Panc1 (cell line): ENCODE measurements around the gene ACER1. TPM values are rescaled to one million over a fixed set of nuclear protein-coding genes. Genes with fewer than 3 reads are reported as not detected.

ENCODE experiments used
- ATAC-seq: fragments of 200-7000 bp; cut with Tn5 transposase; 2 replicates; pipeline ENCODE4 v1.9.1; 2020; ENCODE audit warnings: mild to moderate bottlenecking, moderate library complexity
- BruUV-seq: library from RNA; stranded (reverse); fragments of 400-500 nt; replicated peaks from 2 replicates; lab custom pipeline; 2021; lab: Mats Ljungman, UMichigan
- CTCF ChIA-PET: fragments of 300-600 bp; sonication (Branson Sonifier 250); formaldehyde crosslinking; loops from one replicate; lab custom pipeline; 2022; ENCODE audit warnings: antibody characterized with exemption; lab: Charles Lee
- POLR2A ChIA-PET: fragments of 300-600 bp; sonication (Branson Sonifier 250); formaldehyde crosslinking; loops from one replicate; lab custom pipeline; 2022; ENCODE audit warnings: antibody characterized with exemption; lab: Charles Lee
- DNase-seq: peaks from one replicate; pipeline ENCODE4 v3.0.0-alpha.2; 2010; ENCODE audit warnings: low read depth, low spot score
- H3K27ac ChIP-seq: 2 replicates; pipeline ENCODE4 v1.5.1; 2011; ENCODE audit warnings: mild to moderate bottlenecking, low read length, inconsistent platforms
- H3K27me3 ChIP-seq: fragments of 200-500 bp; sonication (Bioruptor generic); 2 replicates; pipeline ENCODE4 v1.6.0; 2014; ENCODE audit warnings: low read length, inconsistent platforms; ENCODE audit not compliant: control insufficient read depth, insufficient read depth
- H3K36me3 ChIP-seq: fragments of 200-500 bp; sonication (Bioruptor generic); 2 replicates; pipeline ENCODE4 v1.5.1; 2014; ENCODE audit warnings: inconsistent platforms, mild to moderate bottlenecking, low read length, moderate library complexity; ENCODE audit not compliant: control insufficient read depth, insufficient read depth
- H3K4me1 ChIP-seq: 2 replicates; pipeline ENCODE4 v1.5.1; 2011; ENCODE audit warnings: inconsistent platforms, mild to moderate bottlenecking, low read length, moderate library complexity; ENCODE audit not compliant: control insufficient read depth, insufficient read depth
- H3K4me3 ChIP-seq, 2 experiments: 2 replicates each; pipeline ENCODE4 v1.5.1; 2011 to 2012; ENCODE audit warnings: low read depth in 2 of 2, low read length in 2 of 2, mild to moderate bottlenecking in 2 of 2, inconsistent platforms in 1 of 2, moderate library complexity in 1 of 2
- H3K9me3 ChIP-seq: fragments of 200-500 bp; sonication (Bioruptor generic); 2 replicates; pipeline ENCODE4 v1.5.1; 2014; ENCODE audit warnings: low read depth, mild to moderate bottlenecking, inconsistent platforms, low read length, moderate library complexity; ENCODE audit not compliant: control insufficient read depth, insufficient read depth
- POLR2AphosphoS5 ChIP-seq: IDR thresholded peaks from 2 replicates; pipeline ENCODE4 v1.6.1; 2012; ENCODE audit warnings: mild to moderate bottlenecking, low read depth, low read length, moderate library complexity
- REST ChIP-seq, 2 experiments: IDR thresholded peaks; 2 replicates each; pipeline ENCODE4 v1.6.1; 2011 to 2012; ENCODE audit warnings: low read depth in 2 of 2, control low read depth in 1 of 2, low read length in 1 of 2, mild to moderate bottlenecking in 1 of 2, moderate library complexity in 1 of 2; ENCODE audit not compliant: insufficient read depth in 1 of 2
- SIN3A ChIP-seq: IDR thresholded peaks from 2 replicates; pipeline ENCODE4 v1.6.1; 2012; ENCODE audit warnings: low read depth, mild to moderate bottlenecking, low read length, moderate library complexity, borderline replicate concordance; ENCODE audit not compliant: insufficient read depth
- TCF7L2 ChIP-seq: IDR thresholded peaks from 2 replicates; pipeline ENCODE4 v1.6.1; 2011; ENCODE audit warnings: mild to moderate bottlenecking, low read depth, low read length, inconsistent platforms
- in situ Hi-C: cut with HindIII; loops from 2 replicates; pipeline ENCODE4 v1.10.0; 2016; ENCODE audit warnings: low sequenced_read_pairs, low pct_unique_long_range_greater_than_20kb
- intact Hi-C: fragments of 100-400 bp; cut with micrococcal nuclease; formaldehyde crosslinking; loops from one replicate; pipeline ENCODE4 v1.10.0; 2022; ENCODE audit not compliant: unreplicated experiment
- total RNA-seq: library from RNA; stranded (reverse); gene quantifications from one replicate; pipeline ENCODE4 v1.2.1, GENCODE V29; 2021; ENCODE audit not compliant: unreplicated experiment
- TF ChIP-seq, protein P1 (sequence below): fragments of 450-650 bp; IDR thresholded peaks from 2 replicates; pipeline ENCODE4 v1.5.1; 2017; ENCODE audit warnings: mild to moderate bottlenecking

Gene ACER1
- total RNA-seq, 1 experiment from 2014 or later, result not detected

DNA sequence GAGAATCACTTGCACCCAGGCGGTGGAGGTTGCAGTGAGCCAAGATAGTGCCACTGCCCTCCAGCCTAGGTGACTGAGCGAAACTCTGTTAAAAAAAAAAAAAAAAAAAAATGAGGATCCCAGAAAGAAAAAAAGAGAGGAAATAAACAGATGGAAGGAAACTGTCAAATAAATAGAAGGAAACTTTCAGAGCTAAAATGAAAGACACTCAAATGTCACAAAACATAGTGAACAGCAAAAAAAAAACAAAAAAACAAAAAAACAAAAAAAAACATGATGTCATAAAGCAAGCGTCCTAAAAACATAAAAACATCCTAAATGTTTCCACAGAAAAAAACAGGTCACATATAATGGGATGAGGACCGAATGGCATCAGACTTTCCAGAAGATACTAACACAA lies 68.6 kb downstream of the ACER1 start:
- POLR2A ChIA-PET, result no interaction called here
- no peak for TF ChIP-seq TCF7L2
- no peak for TF ChIP-seq POLR2AphosphoS5
- TF ChIP-seq SIN3A, result no peak
- TF ChIP-seq, protein P1, sequence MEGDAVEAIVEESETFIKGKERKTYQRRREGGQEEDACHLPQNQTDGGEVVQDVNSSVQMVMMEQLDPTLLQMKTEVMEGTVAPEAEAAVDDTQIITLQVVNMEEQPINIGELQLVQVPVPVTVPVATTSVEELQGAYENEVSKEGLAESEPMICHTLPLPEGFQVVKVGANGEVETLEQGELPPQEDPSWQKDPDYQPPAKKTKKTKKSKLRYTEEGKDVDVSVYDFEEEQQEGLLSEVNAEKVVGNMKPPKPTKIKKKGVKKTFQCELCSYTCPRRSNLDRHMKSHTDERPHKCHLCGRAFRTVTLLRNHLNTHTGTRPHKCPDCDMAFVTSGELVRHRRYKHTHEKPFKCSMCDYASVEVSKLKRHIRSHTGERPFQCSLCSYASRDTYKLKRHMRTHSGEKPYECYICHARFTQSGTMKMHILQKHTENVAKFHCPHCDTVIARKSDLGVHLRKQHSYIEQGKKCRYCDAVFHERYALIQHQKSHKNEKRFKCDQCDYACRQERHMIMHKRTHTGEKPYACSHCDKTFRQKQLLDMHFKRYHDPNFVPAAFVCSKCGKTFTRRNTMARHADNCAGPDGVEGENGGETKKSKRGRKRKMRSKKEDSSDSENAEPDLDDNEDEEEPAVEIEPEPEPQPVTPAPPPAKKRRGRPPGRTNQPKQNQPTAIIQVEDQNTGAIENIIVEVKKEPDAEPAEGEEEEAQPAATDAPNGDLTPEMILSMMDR, result no peak
- TF ChIP-seq REST (IDR thresholded peaks at IDR 0.05; ENCODE audit: insufficient read depth in 1 of 2, low read depth in 2 of 2, low read length in 1 of 2), result no peak
- CTCF ChIA-PET, result no interaction called here

DNA sequence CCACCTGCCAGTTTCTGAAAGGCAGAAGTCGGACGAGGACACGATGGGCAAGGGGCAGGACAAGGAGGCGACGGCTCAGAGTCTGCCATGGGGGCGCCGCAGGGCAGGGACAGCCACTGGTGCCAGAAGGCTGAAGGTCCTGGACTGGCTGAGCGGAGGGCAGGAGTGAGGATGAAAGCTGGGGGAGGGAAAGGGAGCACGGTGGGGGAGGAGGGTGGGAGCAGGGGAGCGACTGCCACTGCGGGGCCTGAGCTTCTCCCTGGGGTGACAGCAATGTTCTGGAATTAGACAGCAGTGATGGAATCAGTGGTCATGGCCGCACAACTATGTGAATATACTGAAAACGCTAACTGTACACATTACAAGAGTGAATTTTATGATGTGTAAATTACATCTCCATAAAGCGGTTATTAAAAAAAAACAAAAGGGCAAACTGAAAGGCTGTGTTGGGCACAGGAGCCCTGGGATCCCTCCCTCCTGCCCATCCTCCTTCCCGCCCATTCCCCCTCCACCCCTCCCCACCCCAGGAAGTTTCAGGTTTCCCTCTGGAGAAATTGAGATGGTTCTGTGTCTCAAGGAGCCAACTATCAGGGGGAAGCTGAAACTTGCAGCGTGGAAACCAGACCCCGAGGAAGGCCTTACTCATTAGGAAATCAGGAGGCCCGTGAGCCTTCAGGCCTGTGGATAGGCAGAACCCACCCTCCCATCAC lies 69.5 kb downstream of the ACER1 start:
- no peaks in the 10 kb centered on the region for H3K36me3 ChIP-seq
- ATAC-seq (no peak), DNase-seq (no peak)
- in situ Hi-C loops, result no loop called here
- H3K4me3 ChIP-seq, result no peak overlapping the region
- no peak overlapping the region for H3K27ac ChIP-seq
- ChIA-PET POLR2A (no interaction called here), CTCF (no interaction called here)
- H3K9me3 ChIP-seq, result no peaks in the 10 kb centered on the region
- intact Hi-C loops, result no loop called here
- BruUV-seq, result no TSS peak
- TF ChIP-seq SIN3A (no peak), TCF7L2 (no peak), REST (IDR thresholded peaks at IDR 0.05; ENCODE audit: insufficient read depth in 1 of 2, low read depth in 2 of 2, low read length in 1 of 2) (no peak), POLR2AphosphoS5 (no peak)
- TF ChIP-seq, protein P1, result no peak
- H3K4me1 ChIP-seq, result no peaks in the 10 kb centered on the region
- H3K27me3 ChIP-seq, result no peaks in the 10 kb centered on the region

More for the DNA sequence above, 68.6 kb downstream of the ACER1 start:
- in situ Hi-C loops, result no loop called here
- no peaks in the 10 kb centered on the region for H3K27me3 ChIP-seq
- no TSS peak for BruUV-seq
- intact Hi-C loops, result no loop called here
- H3K4me3 ChIP-seq, result no peak overlapping the region
- no peak overlapping the region for H3K27ac ChIP-seq
- ATAC-seq (no peak), DNase-seq (no peak)
- no peaks in the 10 kb centered on the region for H3K36me3 ChIP-seq
- no peaks in the 10 kb centered on the region for H3K4me1 ChIP-seq
- no peaks in the 10 kb centered on the region for H3K9me3 ChIP-seq
